ENCODE measurements around the gene HLF. TPM values are rescaled to one million over a fixed set of nuclear protein-coding genes. Genes with fewer than 3 reads are reported as not detected.
A peak's percentile ranks its signal among the peaks of the same experiment; 100 is the strongest.

The HLF gene
- total RNA-seq, 1 donor from 2014 or later, result 0.26 TPM

DNA sequence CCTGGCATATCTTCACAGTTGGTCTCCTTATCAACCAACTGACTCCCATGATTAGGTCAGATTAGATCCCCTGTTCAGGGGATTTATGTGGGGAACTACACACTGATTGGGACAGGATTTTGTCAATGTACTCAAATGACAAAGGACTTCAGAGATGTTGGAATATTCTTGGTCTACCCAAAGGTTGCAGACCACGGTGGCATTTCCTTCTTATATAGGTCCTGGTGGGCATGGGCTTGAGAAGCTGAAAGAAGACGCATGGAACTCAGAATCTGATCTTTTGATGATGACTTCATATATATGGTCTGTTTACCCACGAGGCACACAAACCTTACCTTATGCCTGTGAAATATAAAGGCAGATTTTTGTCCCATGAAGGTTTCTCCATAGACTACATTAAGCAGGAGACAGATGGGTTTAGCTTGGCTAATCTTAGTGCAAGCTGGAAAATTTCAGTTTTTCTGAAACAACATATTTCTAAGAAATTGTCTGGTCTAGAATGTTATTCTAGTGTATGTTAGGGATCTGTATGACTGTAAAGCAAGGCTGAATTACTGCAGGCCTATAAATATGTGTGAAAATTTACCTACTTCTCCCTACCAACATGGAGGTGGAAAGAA lies 33.5 kb downstream of the HLF start:
- FAIRE-seq (no peak), DNase-seq (ENCODE audit: low read depth) (no peak)
- no peak overlapping the region for H3K4me3 ChIP-seq (ENCODE audit: low read depth, low read length)
- TF ChIP-seq, protein P1, sequence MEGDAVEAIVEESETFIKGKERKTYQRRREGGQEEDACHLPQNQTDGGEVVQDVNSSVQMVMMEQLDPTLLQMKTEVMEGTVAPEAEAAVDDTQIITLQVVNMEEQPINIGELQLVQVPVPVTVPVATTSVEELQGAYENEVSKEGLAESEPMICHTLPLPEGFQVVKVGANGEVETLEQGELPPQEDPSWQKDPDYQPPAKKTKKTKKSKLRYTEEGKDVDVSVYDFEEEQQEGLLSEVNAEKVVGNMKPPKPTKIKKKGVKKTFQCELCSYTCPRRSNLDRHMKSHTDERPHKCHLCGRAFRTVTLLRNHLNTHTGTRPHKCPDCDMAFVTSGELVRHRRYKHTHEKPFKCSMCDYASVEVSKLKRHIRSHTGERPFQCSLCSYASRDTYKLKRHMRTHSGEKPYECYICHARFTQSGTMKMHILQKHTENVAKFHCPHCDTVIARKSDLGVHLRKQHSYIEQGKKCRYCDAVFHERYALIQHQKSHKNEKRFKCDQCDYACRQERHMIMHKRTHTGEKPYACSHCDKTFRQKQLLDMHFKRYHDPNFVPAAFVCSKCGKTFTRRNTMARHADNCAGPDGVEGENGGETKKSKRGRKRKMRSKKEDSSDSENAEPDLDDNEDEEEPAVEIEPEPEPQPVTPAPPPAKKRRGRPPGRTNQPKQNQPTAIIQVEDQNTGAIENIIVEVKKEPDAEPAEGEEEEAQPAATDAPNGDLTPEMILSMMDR (IDR thresholded peaks at IDR 0.05; ENCODE audit: insufficient read depth, low read length, severe bottlenecking), result no peak
- no peaks in the 10 kb centered on the region for H3K36me3 ChIP-seq (ENCODE audit: control insufficient read depth, insufficient read depth, low read length)
- no peaks in the 10 kb centered on the region for H3K27me3 ChIP-seq (ENCODE audit: control insufficient read depth, insufficient read depth, low read length)

DNA sequence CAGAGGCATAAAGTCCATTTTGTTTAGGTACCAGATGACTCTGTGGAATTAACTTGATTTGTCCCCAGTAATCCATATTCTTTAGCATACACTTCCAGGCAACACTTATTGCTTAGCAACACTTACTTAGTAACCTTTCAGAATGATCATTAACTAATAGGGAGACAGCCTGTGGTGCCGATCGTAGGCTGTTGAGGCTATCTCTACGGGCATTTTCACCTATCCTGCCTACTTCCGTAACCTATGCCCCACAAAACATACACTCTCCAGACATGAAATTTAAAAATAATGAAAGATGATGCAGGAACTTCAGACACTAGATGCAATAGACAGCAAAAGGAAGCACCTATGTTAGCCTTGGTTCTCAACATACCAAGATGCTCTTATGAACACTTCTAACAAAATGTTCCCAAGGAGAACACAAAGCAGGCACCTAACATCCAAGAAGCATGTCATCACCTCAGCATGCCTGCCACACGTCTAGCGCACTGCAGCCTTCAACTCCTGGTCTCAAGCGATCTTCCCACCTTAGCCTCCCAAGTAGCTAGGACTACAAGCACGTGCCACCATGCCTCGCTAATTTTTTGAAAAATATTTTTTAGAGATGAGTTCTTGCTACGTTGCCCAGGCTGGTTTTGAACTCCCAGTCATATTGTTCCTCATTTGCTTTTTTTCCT lies 34.5 kb downstream of the HLF start:
- H3K36me3 ChIP-seq (ENCODE audit: control insufficient read depth, insufficient read depth, low read length), result no peaks in the 10 kb centered on the region
- TF ChIP-seq, protein P1 (IDR thresholded peaks at IDR 0.05; ENCODE audit: insufficient read depth, low read length, severe bottlenecking), result no peak
- no peak for FAIRE-seq
- no peak overlapping the region for H3K4me3 ChIP-seq (ENCODE audit: low read depth, low read length)
- DNase-seq (ENCODE audit: low read depth), result no peak
- H3K27me3 ChIP-seq (ENCODE audit: control insufficient read depth, insufficient read depth, low read length), result no peaks in the 10 kb centered on the region

DNA sequence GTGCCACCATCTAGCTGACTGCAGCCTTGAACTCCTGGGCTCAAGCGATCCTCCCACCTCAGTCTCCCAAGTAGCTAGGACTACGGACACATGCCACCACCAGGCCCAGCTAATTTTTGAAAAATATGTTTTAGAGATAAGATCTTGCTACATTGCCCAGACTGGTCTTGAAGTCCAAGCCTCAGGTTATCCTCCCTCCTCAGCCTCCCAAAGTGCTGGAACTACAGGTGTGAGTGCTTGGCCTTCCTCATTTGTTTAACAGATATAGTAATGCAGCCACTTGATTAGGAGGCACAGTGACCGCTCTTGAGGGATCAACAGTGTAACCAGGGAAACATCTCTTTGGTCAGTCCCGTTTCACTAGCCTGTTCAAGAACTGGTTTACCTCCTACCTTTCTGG lies 35.1 kb downstream of the HLF start:
- Histone ChIP-seq H3K4me3 (ENCODE audit: low read depth, low read length) (no peak overlapping the region), H3K36me3 (ENCODE audit: control insufficient read depth, insufficient read depth, low read length) (no peaks in the 10 kb centered on the region), H3K27me3 (ENCODE audit: control insufficient read depth, insufficient read depth, low read length) (no peaks in the 10 kb centered on the region)
- TF ChIP-seq, protein P1 (IDR thresholded peaks at IDR 0.05; ENCODE audit: insufficient read depth, low read length, severe bottlenecking), result no peak
- no peak for FAIRE-seq
- DNase-seq (ENCODE audit: low read depth), result no peak

DNA sequence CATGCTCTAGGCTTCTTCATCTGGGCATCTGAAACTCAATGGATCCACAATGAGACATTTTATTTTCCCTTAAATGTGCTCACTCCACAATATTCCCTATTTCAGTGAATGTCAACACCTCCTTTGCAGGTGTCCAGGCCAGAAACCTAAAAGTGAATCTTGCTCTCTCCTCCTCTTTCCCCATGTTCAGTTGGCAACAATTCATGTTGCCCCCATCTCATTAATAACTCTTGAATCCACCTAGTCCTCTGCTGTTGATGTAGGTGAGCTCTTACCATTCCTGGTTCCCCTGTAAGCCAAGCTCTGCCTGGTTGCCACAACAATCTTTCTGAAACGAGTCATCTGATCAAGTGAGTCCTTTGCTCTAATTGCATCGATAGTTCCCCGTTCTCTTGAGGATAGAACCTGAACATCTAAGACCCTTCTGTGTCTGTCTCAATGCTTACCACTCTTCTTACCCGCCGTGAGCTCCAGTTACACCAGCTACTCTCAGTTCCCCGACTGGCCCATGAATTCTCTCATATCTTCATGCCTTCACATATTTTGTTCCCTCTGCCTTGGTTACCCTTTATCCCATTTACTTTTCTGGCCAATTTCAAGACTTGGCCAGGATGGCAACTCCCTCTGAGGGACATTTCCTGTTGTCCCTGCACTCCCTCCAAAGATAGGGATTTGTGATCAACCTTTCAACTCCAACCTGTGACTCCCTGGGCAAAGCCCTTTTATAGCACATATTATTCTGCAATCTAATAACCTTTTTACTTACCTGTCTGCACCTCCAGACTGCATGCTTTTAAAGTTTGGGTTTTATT lies 35.9 kb downstream of the HLF start:
- no peak for DNase-seq (ENCODE audit: low read depth)
- FAIRE-seq, result no peak
- TF ChIP-seq, protein P1 (IDR thresholded peaks at IDR 0.05; ENCODE audit: insufficient read depth, low read length, severe bottlenecking), result no peak
- Histone ChIP-seq H3K4me3 (ENCODE audit: low read depth, low read length) (no peak overlapping the region), H3K27me3 (ENCODE audit: control insufficient read depth, insufficient read depth, low read length) (no peaks in the 10 kb centered on the region), H3K36me3 (ENCODE audit: control insufficient read depth, insufficient read depth, low read length) (no peaks in the 10 kb centered on the region)

DNA sequence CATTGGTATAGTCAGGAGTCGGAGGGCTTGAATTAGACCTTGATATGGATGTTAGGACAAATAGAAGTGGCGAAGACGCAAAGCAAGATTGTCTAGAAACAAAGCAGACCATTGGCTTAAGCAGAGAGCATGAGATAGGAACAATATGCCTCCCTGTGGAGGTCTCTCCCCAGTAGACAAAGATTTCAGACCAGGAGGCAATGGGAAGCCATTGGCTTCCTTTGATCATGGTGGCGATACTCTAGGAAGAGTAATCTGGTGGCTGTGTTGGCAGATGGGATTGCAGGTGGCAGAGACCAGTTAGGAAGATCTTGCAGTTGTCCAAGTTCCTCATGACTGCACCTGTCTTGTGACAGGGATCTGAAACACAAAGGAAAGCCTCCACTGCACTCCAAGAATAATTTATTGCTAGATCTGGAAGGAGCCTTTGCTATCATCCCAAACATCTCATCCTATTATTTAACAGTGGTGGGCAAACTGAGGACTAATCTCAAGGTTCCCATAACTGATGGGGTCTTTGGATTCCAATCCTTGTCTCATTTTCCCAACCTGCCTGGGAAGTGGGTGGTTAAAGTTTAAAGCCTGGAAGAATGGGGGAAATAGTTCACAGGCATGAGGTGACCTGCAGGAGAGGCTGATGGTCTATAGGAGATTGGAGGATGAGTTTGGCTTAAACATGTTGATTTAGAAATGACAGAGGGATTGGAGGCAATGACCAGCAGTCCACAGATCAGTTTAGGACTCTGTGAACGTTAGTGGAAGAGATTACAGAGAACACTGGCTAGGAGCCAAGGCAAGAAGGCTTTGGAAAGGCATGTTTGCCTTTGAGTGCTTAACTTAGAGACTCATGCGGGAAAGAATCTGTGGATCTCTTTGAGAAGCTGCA lies 37.0 kb downstream of the HLF start:
- FAIRE-seq, result peak; percentile 40
- no peaks in the 10 kb centered on the region for H3K27me3 ChIP-seq (ENCODE audit: control insufficient read depth, insufficient read depth, low read length)
- peak; percentile 23 for DNase-seq (ENCODE audit: low read depth)
- no peak overlapping the region for H3K4me3 ChIP-seq (ENCODE audit: low read depth, low read length)
- TF ChIP-seq, protein P1 (IDR thresholded peaks at IDR 0.05; ENCODE audit: insufficient read depth, low read length, severe bottlenecking), result no peak
- no peaks in the 10 kb centered on the region for H3K36me3 ChIP-seq (ENCODE audit: control insufficient read depth, insufficient read depth, low read length)
